IMR-90 (cell line): Measurements from ENCODE around the gene CATSPER3. TPM values are rescaled to one million over a fixed set of nuclear protein-coding genes. Genes with fewer than 3 reads are reported as not detected.

Experiments
- ATAC-seq: fragments of 200-7000 bp; cut with Tn5 transposase; 2 replicates; pipeline ENCODE4 v1.9.1; 2020; ENCODE audit warnings: low read depth, mild to moderate bottlenecking, moderate library complexity
- BruUV-seq: library from RNA; stranded (reverse); fragments of 400-500 nt; replicated peaks from 2 replicates; lab custom pipeline; 2021; lab: Mats Ljungman, UMichigan
- CTCF ChIA-PET: fragments of 300-600 bp; formaldehyde crosslinking; extraction: SDS; loops from one replicate; lab custom pipeline; 2021; ENCODE audit warnings: antibody characterized with exemption; lab: Yijun Ruan, JAX
- POLR2A ChIA-PET: fragments of 300-600 bp; sonication (Branson Sonifier 250); formaldehyde crosslinking; loops from one replicate; lab custom pipeline; 2022; ENCODE audit warnings: antibody characterized with exemption; ENCODE audit not compliant: unreplicated experiment; lab: Charles Lee
- DNase-seq: peaks from one replicate; pipeline ENCODE4 v3.0.0; 2013
- H2AFZ ChIP-seq: replicated peaks from 2 replicates; pipeline ENCODE3; 2013; ENCODE audit warnings: low read length, mild to moderate bottlenecking; ENCODE audit not compliant: poor library complexity
- H2AK5ac ChIP-seq: 2 replicates; pipeline ENCODE4 v1.6.1; 2013; ENCODE audit warnings: low read depth, low read length, inconsistent platforms
- H2AK9ac ChIP-seq: replicated peaks from 2 replicates; pipeline ENCODE3; 2013; ENCODE audit warnings: mild to moderate bottlenecking, low read depth, low read length, moderate library complexity; ENCODE audit not compliant: poor library complexity
- H2BK120ac ChIP-seq: 2 replicates; pipeline ENCODE4 v1.6.1; 2013; ENCODE audit warnings: low read depth, low read length, inconsistent platforms
- H2BK15ac ChIP-seq: 3 replicates; pipeline ENCODE4 v1.6.1; 2013; ENCODE audit warnings: low read depth, low read length, inconsistent platforms
- H2BK20ac ChIP-seq: 2 replicates; pipeline ENCODE4 v1.6.1; 2013; ENCODE audit warnings: low read depth, mild to moderate bottlenecking, inconsistent platforms, low read length, moderate library complexity
- H2BK5ac ChIP-seq: 2 replicates; pipeline ENCODE4 v1.6.1; 2013; ENCODE audit warnings: mild to moderate bottlenecking, low read depth, low read length, inconsistent platforms; ENCODE audit not compliant: poor library complexity, severe bottlenecking
- H3K14ac ChIP-seq: replicated peaks from 2 replicates; pipeline ENCODE4 v1.6.1; 2013; ENCODE audit warnings: low read depth, low read length, inconsistent platforms
- H3K18ac ChIP-seq: 2 replicates; pipeline ENCODE4 v1.6.1; 2013; ENCODE audit warnings: low read depth, low read length, control low read depth
- H3K23ac ChIP-seq: 2 replicates; pipeline ENCODE4 v1.6.1; 2013; ENCODE audit warnings: low read depth, low read length, inconsistent platforms
- H3K27ac ChIP-seq: 2 replicates; pipeline ENCODE4 v1.5.1; 2013; ENCODE audit warnings: mild to moderate bottlenecking, control low read depth, low read length; ENCODE audit not compliant: insufficient read depth
- H3K27me3 ChIP-seq: 2 replicates; pipeline ENCODE4 v1.6.1; 2013; ENCODE audit warnings: low read length; ENCODE audit not compliant: control insufficient read depth, insufficient read depth
- H3K36me3 ChIP-seq: 2 replicates; pipeline ENCODE4 v1.6.1; 2013; ENCODE audit warnings: low read length, mixed read lengths; ENCODE audit not compliant: control insufficient read depth, insufficient read depth
- H3K4ac ChIP-seq: 2 replicates; pipeline ENCODE4 v1.6.1; 2013; ENCODE audit warnings: low read depth, low read length, inconsistent platforms
- H3K4me1 ChIP-seq: 2 replicates; pipeline ENCODE4 v1.6.1; 2013; ENCODE audit warnings: low read length, mixed read lengths; ENCODE audit not compliant: control insufficient read depth, insufficient read depth
- H3K4me2 ChIP-seq: 2 replicates; pipeline ENCODE4 v1.6.1; 2013; ENCODE audit warnings: low read depth, mild to moderate bottlenecking, control low read depth, low read length, moderate library complexity
- H3K4me3 ChIP-seq: 2 replicates; pipeline ENCODE4 v1.5.1; 2013; ENCODE audit warnings: low read depth, mild to moderate bottlenecking, control low read depth, low read length, moderate library complexity; ENCODE audit not compliant: insufficient read depth
- H3K56ac ChIP-seq: 2 replicates; pipeline ENCODE4 v1.6.1; 2013; ENCODE audit warnings: low read length, inconsistent platforms; ENCODE audit not compliant: insufficient read depth; ENCODE audit errors: extremely low read depth
- H3K79me1 ChIP-seq, 2 experiments: 2 replicates each; pipeline ENCODE4 v1.6.1; 2013; ENCODE audit warnings: low read length in 2 of 2, inconsistent platforms in 1 of 2, low read depth in 1 of 2
- H3K9ac ChIP-seq: 2 replicates; pipeline ENCODE4 v1.6.1; 2013; ENCODE audit warnings: low read depth, low read length, control low read depth
- H3K9me1 ChIP-seq: 2 replicates; pipeline ENCODE4 v1.6.1; 2013; ENCODE audit warnings: low read length, inconsistent platforms; ENCODE audit not compliant: insufficient read depth
- H3K9me3 ChIP-seq: 2 replicates; pipeline ENCODE4 v1.6.1; 2013; ENCODE audit warnings: low read length; ENCODE audit not compliant: control insufficient read depth, insufficient read depth
- H4K20me1 ChIP-seq: 2 replicates; pipeline ENCODE4 v1.6.1; 2013; ENCODE audit warnings: low read length, inconsistent platforms; ENCODE audit not compliant: insufficient read depth
- H4K5ac ChIP-seq: 2 replicates; pipeline ENCODE4 v1.6.1; 2013; ENCODE audit warnings: mild to moderate bottlenecking, low read depth, low read length, control low read depth
- H4K8ac ChIP-seq, 2 experiments: 2 replicates each; pipeline ENCODE4 v1.6.1; 2013; ENCODE audit warnings: low read depth in 2 of 2, low read length in 2 of 2, control low read depth in 1 of 2, inconsistent platforms in 1 of 2
- H4K91ac ChIP-seq: 2 replicates; pipeline ENCODE4 v1.6.1; 2013; ENCODE audit warnings: low read depth, low read length, inconsistent platforms; ENCODE audit not compliant: insufficient read depth
- BHLHE40 ChIP-seq: fragments of 150-350 bp; IDR thresholded peaks from 2 replicates; pipeline ENCODE4 v1.6.1; 2016; ENCODE audit warnings: mild to moderate bottlenecking, low read depth, low read length
- CEBPB ChIP-seq: IDR thresholded peaks from 2 replicates; pipeline ENCODE4 v1.6.1; 2012; ENCODE audit warnings: low read depth, low read length, improper control_type of control experiment
- CHD1 ChIP-seq: IDR thresholded peaks from 2 replicates; pipeline ENCODE4 v1.6.1; 2012; ENCODE audit warnings: low read depth, low read length, improper control_type of control experiment
- CTCF ChIP-seq: conservative IDR thresholded peaks from 2 replicates; pipeline ENCODE4 v1.5.1; 2012; ENCODE audit warnings: mild to moderate bottlenecking, low read depth, low read length, improper control_type of control experiment
- ELK1 ChIP-seq: fragments of 150-350 bp; IDR thresholded peaks from 2 replicates; pipeline ENCODE4 v1.6.1; 2016; ENCODE audit warnings: low read depth, mild to moderate bottlenecking, low read length, moderate library complexity, borderline replicate concordance
- FOS ChIP-seq: fragments of 150-350 bp; IDR thresholded peaks from 2 replicates; pipeline ENCODE4 v1.6.1; 2016; ENCODE audit warnings: low read depth, low read length
- MAFK ChIP-seq: IDR thresholded peaks from 2 replicates; pipeline ENCODE4 v1.6.1; 2012; ENCODE audit warnings: low read depth, low read length, improper control_type of control experiment
- MXI1 ChIP-seq: IDR thresholded peaks from 2 replicates; pipeline ENCODE4 v1.6.1; 2012; ENCODE audit warnings: low read depth, mild to moderate bottlenecking, low read length, moderate library complexity, borderline replicate concordance
- NFE2L2 ChIP-seq: fragments of 150-350 bp; IDR thresholded peaks from 2 replicates; pipeline ENCODE4 v1.6.1; 2016; ENCODE audit warnings: low read depth, mild to moderate bottlenecking, low read length
- POLR2A ChIP-seq: IDR thresholded peaks from 2 replicates; pipeline ENCODE4 v1.6.1; 2012; ENCODE audit warnings: mild to moderate bottlenecking, low read depth, low read length
- RAD21 ChIP-seq: IDR thresholded peaks from 2 replicates; pipeline ENCODE4 v1.6.1; 2012; ENCODE audit warnings: low read length, improper control_type of control experiment
- RCOR1 ChIP-seq: IDR thresholded peaks from 2 replicates; pipeline ENCODE4 v1.6.1; 2012; ENCODE audit warnings: mild to moderate bottlenecking, low read length, improper control_type of control experiment; ENCODE audit not compliant: insufficient replicate concordance
- RFX5 ChIP-seq: IDR thresholded peaks from 2 replicates; pipeline ENCODE4 v1.8.0; 2012; ENCODE audit warnings: low read depth, mild to moderate bottlenecking, low read length, moderate library complexity
- SMC3 ChIP-seq: fragments of 150-350 bp; IDR thresholded peaks from 2 replicates; pipeline ENCODE4 v1.6.1; 2016; ENCODE audit warnings: low read depth, mild to moderate bottlenecking, antibody characterized with exemption, low read length, moderate library complexity
- WGBS, 2 experiments: methylation state at CpG; one replicate each; pipeline versions ENCODE4 v1.1.5 to v1.1.7; 2013; ENCODE audit warnings: missing lambda C conversion rate in 2 of 2; ENCODE audit not compliant: insufficient read length in 1 of 2; ENCODE audit errors: extremely low coverage in 2 of 2; 5-methylcytosine and 5-hydroxymethylcytosine counted together
- dilution Hi-C: fragments of 300-500 bp; cut with HindIII; formaldehyde crosslinking; loops from one replicate; pipeline ENCODE4 v1.14.3; 2018; ENCODE audit warnings: low sequenced_read_pairs; ENCODE audit not compliant: unreplicated experiment
- in situ Hi-C: fragments of 300-500 bp; cut with MboI; formaldehyde crosslinking; loops from 3 replicates; pipeline ENCODE4 v1.14.3; 2019; ENCODE audit warnings: low sequenced_read_pairs, inconsistent platforms, mixed read lengths
- intact Hi-C: fragments of 100-400 bp; cut with micrococcal nuclease; formaldehyde crosslinking; loops from 2 replicates; pipeline ENCODE4 v1.10.0; 2022
- polyA plus RNA-seq, 3 experiments: library from polyadenylated mRNA; depleted of rRNA; stranded (reverse); fragments of >200 nt; gene quantifications; 2 replicates each; pipeline ENCODE4 v1.2.3, GENCODE V29; 2012; ENCODE audit warnings: low replicate concordance in 1 of 3
- total RNA-seq: library from RNA; depleted of rRNA; stranded (reverse); fragments of >200 nt; gene quantifications from 2 replicates; pipeline ENCODE4 v1.2.3, GENCODE V29; 2012
- TF ChIP-seq, protein P1 (sequence below): fragments of 150-350 bp; IDR thresholded peaks from 2 replicates; pipeline ENCODE4 v1.6.1; 2017; ENCODE audit warnings: mild to moderate bottlenecking, antibody characterized with exemption, low read length, low read depth

The CATSPER3 gene
- total and polyA plus RNA-seq, 2 of the 4 experiments (the other 2 are of a cell fraction), result under 0.01 to 0.12 TPM

DNA sequence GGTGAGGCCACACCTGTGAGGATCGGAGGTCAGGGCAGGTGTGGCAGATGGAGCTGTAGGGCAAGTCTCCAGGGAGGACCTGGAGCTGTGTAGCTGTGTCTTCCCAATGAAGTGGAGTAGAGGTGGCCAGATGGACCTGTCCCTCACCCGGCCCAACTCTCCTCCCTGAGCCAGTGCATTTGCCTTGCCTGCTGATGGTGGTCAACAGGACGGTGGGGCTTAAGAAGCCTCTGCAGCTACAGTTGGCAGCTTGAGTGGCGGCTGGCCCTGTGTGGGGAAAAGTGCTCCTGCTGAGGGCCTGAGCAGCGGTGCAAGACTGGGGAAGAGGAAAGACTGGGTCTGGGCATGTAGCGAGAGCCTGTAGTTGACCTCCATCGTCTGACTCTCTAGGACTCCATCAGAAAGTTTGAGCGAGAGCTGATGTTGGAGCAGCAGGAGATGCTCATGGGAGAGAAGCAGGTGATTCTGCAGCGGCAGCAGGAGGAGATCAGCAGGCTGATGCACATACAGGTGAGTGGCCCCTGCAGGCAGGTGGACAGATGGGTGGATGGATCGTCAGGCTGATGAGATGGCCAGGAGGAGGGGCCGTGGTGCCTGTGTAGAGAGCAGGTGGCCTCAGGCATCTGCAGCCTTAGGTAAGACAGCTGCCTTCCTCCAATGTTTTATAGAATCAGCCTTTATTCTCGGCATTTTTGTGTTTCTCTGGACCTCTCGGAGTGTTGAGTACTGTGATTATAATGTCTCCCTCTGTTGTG, 41.5 kb downstream of the CATSPER3 start:
- no peak overlapping the region for H3K4ac ChIP-seq
- H3K4me3 ChIP-seq, result no peak overlapping the region
- no peak overlapping the region for H2AK5ac ChIP-seq
- H2BK5ac ChIP-seq, result no peak overlapping the region
- peaks cover 4% of the 10 kb centered on the region; the same call in 1 of the 2 replicates for H3K9me1 ChIP-seq
- no peak overlapping the region for H4K5ac ChIP-seq
- H3K56ac ChIP-seq, result no peak overlapping the region
- intact Hi-C loops, result no loop called here
- H2BK120ac ChIP-seq, result no peak overlapping the region
- H3K4me2 ChIP-seq, result no peak overlapping the region
- H3K23ac ChIP-seq, result no peak overlapping the region
- WGBS, 2 experiments, result 97% methylated on average over 5 of the region's 13 CpGs; no CpG with 5 or more reads in 1 of the 2 experiments
- in situ Hi-C loops, result no loop called here
- H4K91ac ChIP-seq, result no peak overlapping the region
- H2AFZ ChIP-seq, result no peak overlapping the region
- H3K27me3 ChIP-seq, result 0 out of 2 replicates have a peak, but pooled peaks cover 2% of the 10 kb centered on the region
- BruUV-seq, result no TSS peak
- no peak for ATAC-seq
- POLR2A ChIA-PET, result no interaction called here
- H3K4me1 ChIP-seq, result peaks cover 2% of the 10 kb centered on the region; the same call in 1 of the 2 replicates
- peaks cover 6% of the 10 kb centered on the region for H4K20me1 ChIP-seq
- H3K9me3 ChIP-seq, result peaks cover 2% of the 10 kb centered on the region; the same call in 1 of the 2 replicates
- dilution Hi-C loops, result no loop called here
- no peak overlapping the region for H3K18ac ChIP-seq
- no peak overlapping the region for H3K14ac ChIP-seq
- no peak overlapping the region for H2AK9ac ChIP-seq
- H2BK20ac ChIP-seq, result no peak overlapping the region
- no peak overlapping the region for H2BK15ac ChIP-seq
- H3K27ac ChIP-seq, result no peak overlapping the region
- no peaks in the 10 kb centered on the region for H3K79me1 ChIP-seq
- H3K36me3 ChIP-seq, result no peaks in the 10 kb centered on the region; the same call in 1 of the 2 replicates
- H3K9ac ChIP-seq, result no peak overlapping the region
- CTCF ChIA-PET, result no interaction called here
- no peak for DNase-seq
- H4K8ac ChIP-seq, result no peak overlapping the region
- TF ChIP-seq BHLHE40 (no peak), CHD1 (no peak), CEBPB (no peak), SMC3 (no peak), NFE2L2 (no peak), ELK1 (no peak), RCOR1 (no peak), MAFK (no peak), RFX5 (no peak), FOS (no peak), RAD21 (no peak), POLR2A (no peak), CTCF (no peak), MXI1 (no peak)
- TF ChIP-seq, protein P1, sequence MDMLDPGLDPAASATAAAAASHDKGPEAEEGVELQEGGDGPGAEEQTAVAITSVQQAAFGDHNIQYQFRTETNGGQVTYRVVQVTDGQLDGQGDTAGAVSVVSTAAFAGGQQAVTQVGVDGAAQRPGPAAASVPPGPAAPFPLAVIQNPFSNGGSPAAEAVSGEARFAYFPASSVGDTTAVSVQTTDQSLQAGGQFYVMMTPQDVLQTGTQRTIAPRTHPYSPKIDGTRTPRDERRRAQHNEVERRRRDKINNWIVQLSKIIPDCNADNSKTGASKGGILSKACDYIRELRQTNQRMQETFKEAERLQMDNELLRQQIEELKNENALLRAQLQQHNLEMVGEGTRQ, result no peak
